OCI-LY3 (cell line): Measurements from ENCODE around the gene AOAH.

Source experiments
- CTCF ChIP-seq: fragments of 200-600, 300-600 bp; sonication (generic); IDR thresholded peaks from 2 replicates; pipeline ENCODE4 v1.5.1; 2014; ENCODE audit warnings: antibody characterized with exemption, low read length, low read depth
- EZH2phosphoT487 ChIP-seq: fragments of 200-600 bp; shearing (Covaris generic); IDR thresholded peaks from 2 replicates; pipeline ENCODE4 v1.6.1; 2018; ENCODE audit warnings: antibody characterized with exemption, mixed run types, low read depth

DNA sequence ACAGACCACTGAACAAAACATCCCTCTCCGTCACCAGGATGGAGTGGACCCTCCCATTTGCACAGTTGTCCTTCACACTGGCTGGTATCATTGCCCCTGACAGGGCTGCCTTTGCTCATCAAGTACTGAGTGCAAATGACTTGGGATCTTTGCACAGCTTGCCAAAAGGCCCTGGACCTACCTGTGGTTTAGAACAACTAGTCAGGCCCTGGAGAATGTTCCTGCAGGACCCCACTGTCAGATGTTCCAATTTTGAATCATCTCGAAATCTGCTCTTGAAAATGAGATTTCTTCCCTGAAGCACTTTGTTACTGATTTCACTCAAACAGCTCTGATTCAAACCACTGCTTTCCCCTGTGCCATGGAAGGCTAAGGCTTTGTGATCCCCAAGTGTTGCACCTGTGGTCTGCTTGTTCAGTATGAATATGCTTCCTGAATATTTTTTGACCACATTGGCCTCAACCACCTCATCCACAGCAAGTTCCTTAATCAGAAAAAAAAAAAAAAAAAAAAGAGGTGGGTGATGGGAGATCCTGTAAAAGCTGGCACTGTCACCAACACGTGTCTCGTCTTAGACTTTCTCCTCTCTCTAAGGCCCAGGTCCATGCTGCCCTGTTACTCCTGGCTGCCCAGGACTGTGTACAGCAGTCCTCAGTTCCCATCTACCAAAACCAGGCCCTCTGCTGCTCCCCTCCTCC is 2.7 kb upstream of the AOAH start:
- TF ChIP-seq CTCF: no peak
- TF ChIP-seq EZH2phosphoT487: no peak
